GM19438 (cell line): ENCODE results near the gene PPP1R3F.
"Not testable (repeated sequence)": the region's sequence is repeated elsewhere in the genome, so short reads cannot be mapped to it uniquely, and the experiment has no call there.

ENCODE experiments used
- ATAC-seq: cut with Tn5 transposase; IDR thresholded peaks from one replicate; pipeline ENCODE4 v1.9.1; 2021; ENCODE audit warnings: low read depth; ENCODE audit not compliant: unreplicated experiment

PPP1R3F gene

DNA sequence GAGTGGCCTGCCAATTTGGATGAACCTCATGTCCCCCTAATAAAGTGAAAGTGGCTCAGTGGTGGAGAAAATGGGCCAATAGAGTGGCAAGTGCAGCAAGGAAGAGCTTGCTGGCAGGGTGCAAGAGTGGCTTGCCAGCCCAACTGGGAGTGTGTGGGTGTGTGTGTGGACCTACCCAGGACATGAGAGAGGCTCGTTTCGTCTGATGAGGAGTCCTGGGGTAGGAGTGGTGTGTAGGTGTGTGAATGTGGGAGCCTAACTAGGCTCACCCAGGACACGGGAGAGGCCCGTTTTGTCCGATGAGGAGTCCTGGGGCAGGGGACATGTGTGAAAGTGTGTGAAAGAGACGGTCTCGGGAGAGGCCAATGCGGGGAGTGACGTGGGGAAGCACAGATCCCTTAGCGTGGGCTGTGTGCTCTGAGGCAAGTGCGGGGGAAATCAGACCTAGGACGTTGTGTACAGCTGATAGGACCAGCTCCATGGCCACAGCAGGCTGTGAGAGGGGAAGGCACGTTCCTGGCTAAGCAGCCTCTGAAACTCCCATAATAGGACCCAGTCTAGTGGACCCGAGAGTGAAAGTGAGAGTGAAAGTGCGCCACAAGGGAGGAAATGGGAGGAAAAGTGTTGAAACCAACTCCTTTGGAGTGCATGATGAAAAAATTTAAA is 39.1 kb downstream of the PPP1R3F start:
- no peak for ATAC-seq

DNA sequence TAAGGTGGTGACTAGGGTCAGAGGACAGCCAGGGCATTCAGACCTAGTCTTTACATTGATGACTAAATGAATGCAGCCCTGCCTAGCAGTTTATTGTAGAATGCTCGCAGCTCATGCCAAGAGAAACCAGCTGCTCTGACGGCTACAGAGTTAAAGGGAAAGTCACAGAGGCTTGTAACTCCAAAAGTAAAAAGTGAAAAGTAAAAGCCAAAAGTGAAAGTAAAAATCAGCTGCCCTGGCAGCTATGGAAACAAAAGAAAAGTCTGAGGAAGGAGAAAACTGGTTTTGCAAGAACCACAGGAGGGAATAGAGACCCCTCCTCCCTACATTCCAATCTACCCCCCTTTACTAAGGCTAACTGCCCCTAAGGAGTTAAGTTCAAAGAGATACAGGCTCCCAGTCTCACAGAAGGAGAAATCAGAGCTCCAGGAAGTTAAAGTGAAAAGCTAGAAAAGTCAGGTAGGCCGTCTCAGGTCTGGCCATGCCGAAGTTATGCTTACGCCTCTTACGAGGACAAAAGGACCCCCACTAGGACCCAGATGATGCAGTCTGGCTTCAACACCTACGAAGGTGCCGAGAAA is 39.9 kb downstream of the PPP1R3F start:
- ATAC-seq: no peak

DNA sequence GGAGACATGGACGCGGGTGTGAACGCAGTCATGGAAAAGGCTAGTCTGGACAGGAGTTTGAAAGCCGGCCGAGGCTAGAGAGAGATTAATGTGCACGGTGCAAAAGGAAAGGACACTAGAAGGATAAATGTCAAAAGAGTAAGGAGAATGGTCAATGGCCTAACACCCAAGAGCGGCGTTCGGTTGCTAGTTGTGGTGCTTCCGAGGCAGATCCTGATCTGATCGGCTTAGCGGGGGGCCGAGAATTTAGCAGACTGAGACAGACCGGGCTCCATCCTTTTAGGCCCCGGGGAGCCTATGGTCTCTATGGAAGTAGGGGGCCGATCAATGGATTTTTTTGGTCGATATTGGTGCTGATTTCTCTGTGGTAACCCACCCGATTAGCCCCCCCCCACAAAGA is 40.8 kb downstream of the PPP1R3F start:
- no peak for ATAC-seq

DNA sequence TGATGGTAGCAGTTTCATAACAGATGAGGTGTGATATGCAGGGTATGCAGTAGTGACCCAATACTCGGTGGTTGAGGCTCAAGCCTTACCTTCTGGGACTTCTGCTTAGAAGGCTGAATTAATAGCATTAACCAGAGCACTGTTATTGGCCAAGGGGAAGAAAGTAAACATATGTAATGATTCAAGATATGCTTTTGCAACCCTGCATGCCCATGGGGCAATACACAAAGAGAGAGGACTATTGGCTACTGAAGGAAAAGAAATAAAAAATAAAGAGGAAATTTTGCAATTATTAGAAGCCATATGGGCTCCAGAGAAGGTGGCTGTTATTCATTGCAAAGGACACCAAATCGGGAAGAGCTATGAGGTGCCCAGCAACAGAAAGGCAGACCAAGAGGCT is 42.6 kb downstream of the PPP1R3F start:
- ATAC-seq: no peak

DNA sequence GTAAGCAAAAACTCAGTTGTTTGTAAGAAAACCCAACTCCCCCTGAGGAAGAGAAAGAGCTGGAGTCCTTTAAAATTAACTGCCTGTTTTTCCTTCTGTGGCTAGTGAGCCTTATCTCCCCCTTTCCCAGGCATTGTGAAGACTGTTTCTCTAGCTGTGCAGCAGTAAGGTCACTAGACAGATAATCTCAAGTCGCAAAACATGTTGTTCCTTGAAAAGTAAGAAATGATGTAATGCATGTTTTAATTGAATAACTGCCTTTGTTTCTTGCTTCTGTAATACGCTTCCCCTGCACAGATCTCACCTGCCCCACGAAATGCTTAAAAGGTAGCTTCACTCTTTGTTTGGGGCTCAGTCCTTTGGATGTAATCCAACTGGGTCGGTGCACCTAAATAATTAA is 46.5 kb downstream of the PPP1R3F start:
- ATAC-seq: no peak

DNA sequence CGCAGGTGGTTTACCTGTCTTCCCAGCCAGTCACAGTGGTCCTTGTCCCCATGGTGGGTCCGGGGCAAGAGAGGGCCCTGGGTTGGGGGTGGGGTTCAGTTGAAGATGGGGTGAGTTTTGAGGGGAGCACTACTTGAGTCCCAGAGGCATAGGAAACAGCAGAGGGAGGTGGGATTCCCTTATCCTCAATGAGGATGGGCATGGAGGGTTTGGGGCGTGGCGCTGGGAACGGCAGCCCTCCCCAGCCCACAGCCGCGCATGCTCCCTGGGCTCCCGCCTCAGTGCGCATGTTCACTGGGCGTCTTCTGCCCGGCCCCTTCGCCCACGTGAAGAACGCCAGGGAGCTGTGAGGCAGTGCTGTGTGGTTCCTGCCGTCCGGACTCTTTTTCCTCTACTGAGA is 52.1 kb downstream of the PPP1R3F start, which contains the start of gene GAGE12J:
Gene GAGE12J, plus strand, starts transcription at position 301 of the 400 bp plus-strand sequence. CDS start 1,157 bp downstream, outside the sequence.
- not testable (repeated sequence) for ATAC-seq

DNA sequence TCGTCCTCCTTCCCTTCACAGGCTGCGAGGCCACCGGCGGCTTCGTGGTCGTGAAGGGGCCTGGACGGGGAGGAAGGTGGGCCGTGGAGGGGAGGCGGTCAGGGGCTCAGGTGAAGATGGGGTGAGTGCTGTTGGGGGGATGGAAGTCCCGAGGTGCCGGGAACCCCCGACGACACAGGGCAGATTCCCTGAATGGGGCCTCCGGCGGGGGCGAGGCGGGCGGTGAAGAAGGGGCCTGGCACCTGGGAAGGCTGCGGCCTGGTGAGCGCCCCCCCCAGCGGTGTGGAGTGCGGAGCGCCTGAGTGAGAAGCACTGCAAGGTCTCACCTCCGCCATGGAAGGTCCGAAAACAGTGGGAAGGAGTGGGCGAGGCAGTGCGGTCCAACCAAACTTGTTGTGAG is 52.7 kb downstream of the PPP1R3F start:
- not testable (repeated sequence) for ATAC-seq

DNA sequence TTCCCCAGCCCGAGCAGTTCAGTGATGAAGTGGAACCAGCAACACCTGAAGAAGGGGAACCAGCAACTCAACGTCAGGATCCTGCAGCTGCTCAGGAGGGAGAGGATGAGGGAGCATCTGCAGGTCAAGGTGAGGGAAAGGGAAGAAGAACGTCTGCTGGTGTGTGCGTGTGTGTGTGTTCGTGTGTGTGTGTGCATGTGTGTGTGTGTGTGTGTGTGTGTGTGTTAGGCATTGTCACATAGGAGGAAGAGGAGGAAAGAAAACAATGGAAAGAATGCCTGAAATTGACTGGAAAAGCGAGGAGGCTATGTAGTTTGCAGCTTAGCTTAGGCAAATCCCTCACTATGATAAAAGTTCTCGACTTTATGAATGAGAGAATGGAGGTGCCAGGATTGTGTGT is 54.1 kb downstream of the PPP1R3F start:
- ATAC-seq: not testable (repeated sequence)

DNA sequence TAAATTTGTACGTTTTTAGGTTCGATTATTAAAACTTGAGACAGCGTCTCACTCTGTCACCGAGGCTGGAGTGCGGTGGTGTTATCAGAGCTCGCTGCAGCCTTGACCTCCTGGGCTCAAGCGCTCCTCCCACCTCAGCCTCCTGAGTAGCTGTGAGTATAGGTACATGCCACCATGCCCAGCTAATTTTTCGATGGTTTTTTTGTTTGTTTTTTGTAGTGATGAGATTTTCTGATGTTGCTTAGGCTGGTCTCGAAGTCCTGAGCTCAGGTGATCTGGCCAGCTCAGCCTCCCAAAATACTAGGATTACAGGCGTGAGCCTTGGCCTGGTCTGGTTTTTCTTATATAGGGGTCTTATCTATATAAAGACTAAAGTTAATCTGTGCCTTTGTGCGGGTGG is 60.8 kb downstream of the PPP1R3F start:
- ATAC-seq: not testable (repeated sequence)

DNA sequence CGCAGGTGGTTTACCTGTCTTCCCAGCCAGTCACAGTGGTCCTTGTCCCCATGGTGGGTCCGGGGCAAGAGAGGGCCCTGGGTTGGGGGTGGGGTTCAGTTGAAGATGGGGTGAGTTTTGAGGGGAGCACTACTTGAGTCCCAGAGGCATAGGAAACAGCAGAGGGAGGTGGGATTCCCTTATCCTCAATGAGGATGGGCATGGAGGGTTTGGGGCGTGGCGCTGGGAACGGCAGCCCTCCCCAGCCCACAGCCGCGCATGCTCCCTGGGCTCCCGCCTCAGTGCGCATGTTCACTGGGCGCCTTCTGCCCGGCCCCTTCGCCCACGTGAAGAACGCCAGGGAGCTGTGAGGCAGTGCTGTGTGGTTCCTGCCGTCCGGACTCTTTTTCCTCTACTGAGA is 61.7 kb downstream of the PPP1R3F start, which contains the start of gene GAGE13:
Gene GAGE13, plus strand, starts transcription at position 301 of the 400 bp plus-strand sequence. CDS start 1,156 bp downstream, outside the sequence.
- ATAC-seq: not testable (repeated sequence)

DNA sequence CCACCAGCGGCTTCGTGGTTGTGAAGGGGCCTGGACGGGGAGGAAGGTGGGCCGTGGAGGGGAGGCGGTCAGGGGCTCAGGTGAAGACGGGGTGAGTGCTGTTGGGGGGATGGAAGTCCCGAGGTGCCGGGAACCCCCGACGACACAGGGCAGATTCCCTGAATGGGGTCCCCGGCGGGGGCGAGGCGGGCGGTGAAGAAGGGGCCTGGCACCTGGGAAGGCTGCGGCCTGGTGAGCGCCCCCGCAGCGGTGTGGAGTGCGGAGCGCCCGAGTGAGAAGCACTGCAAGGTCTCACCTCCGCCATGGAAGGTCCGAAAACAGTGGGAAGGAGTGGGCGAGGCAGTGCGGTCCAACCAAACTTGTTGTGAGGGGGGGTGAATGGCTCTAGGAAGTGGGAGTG is 62.2 kb downstream of the PPP1R3F start:
- ATAC-seq: not testable (repeated sequence)
